Duodenal mucosa (tissue), 2 donors: ENCODE data around the gene FRYL.

Experiments
- H3K27ac ChIP-seq: one replicate; pipeline ENCODE4 v1.7.0; 2013; ENCODE audit warnings: low read depth, low read length
- H3K27me3 ChIP-seq, 2 donors: one replicate each; pipeline ENCODE4 v1.7.0; 2013; ENCODE audit warnings: low read length in 2 of 2, control low read depth in 1 of 2; ENCODE audit not compliant: insufficient read depth in 2 of 2, control insufficient read depth in 1 of 2
- H3K36me3 ChIP-seq, 2 donors: one replicate each; pipeline ENCODE4 v1.7.0; 2013; ENCODE audit warnings: low read length in 2 of 2, control low read depth in 1 of 2; ENCODE audit not compliant: insufficient read depth in 2 of 2, control insufficient read depth in 1 of 2
- H3K4me1 ChIP-seq, 2 donors: one replicate each; pipeline ENCODE4 v1.7.0; 2013; ENCODE audit warnings: low read length in 2 of 2, control low read depth in 1 of 2; ENCODE audit not compliant: insufficient read depth in 2 of 2, control insufficient read depth in 1 of 2
- H3K4me3 ChIP-seq, 2 donors: one replicate each; pipeline ENCODE4 v1.7.0; 2013; ENCODE audit warnings: low read length in 2 of 2, low read depth in 1 of 2
- H3K9ac ChIP-seq, 2 donors: one replicate each; pipeline ENCODE4 v1.7.0; 2013; ENCODE audit warnings: low read length in 2 of 2, low read depth in 1 of 2
- H3K9me3 ChIP-seq, 2 donors: one replicate each; pipeline ENCODE4 v1.7.0; 2013; ENCODE audit warnings: low read length in 2 of 2, control low read depth in 1 of 2; ENCODE audit not compliant: control insufficient read depth in 1 of 2

FRYL gene

DNA sequence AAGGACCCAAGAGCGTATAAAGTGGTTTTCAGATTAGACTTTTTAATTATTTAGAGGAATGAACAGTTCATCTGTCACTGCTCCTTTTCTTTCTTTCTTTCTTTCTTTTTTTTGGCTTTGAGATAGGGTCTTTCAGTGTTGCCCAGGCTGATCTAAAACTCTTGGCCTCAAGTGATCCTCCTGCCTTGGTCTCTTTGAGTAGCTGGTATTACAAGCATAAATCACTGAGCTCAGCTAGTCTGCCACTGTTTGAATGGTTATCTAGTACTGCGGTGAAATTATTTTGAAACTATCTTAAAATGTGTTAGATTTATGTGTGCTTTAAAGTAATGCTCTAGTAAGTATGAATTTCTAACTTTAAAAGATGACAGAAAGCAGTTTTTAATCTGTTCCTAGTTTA lies 6.5 kb upstream of the FRYL start:
- Histone ChIP-seq H3K4me1 (peaks cover 0 to 2% of the 10 kb centered on the region in 2 donors), H3K9me3 (no peaks in the 10 kb centered on the region), H3K9ac (no peak overlapping the region), H3K36me3 (no peaks in the 10 kb centered on the region), H3K27me3 (no peaks in the 10 kb centered on the region), H3K4me3 (no peak overlapping the region), H3K27ac (no peak overlapping the region)

GRCh38 chr4:48785302-48785701 lies 5.2 kb upstream of the FRYL start:
- Histone ChIP-seq H3K36me3 (no peaks in the 10 kb centered on the region), H3K27me3 (no peaks in the 10 kb centered on the region), H3K4me3 (no peak overlapping the region), H3K27ac (no peak overlapping the region), H3K9ac (no peak overlapping the region), H3K4me1 (peaks cover 5 to 9% of the 10 kb centered on the region in 2 donors), H3K9me3 (no peaks in the 10 kb centered on the region)

DNA sequence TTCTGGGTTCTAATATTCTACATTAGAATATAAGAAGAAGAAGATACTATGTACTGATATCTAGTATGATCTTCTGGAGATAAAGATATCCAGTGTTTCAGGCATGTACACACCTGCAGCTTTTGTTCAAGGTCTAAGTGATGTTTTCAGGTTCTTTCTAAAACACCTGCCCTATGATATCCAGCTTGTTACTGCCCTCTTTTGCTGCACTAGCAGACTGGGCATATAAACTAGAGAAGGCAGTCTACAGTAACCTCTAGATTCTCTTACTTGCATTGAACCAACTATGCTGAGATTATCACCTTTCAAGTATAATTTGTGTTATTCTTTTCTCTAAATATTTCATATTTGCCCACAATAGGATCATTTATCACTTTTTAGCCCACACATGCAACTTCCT lies 1.9 kb upstream of the FRYL start:
- H3K4me3 ChIP-seq: no peak overlapping the region
- H3K27me3 ChIP-seq: no peaks in the 10 kb centered on the region
- no peaks in the 10 kb centered on the region for H3K9me3 ChIP-seq
- no peak overlapping the region for H3K9ac ChIP-seq
- no peak overlapping the region for H3K27ac ChIP-seq
- no peaks in the 10 kb centered on the region for H3K36me3 ChIP-seq
- H3K4me1 ChIP-seq: peaks cover 18 to 19% of the 10 kb centered on the region in 2 donors

GRCh38 chr4:48780865-48781214 lies 761 bp upstream of the FRYL start:
- peak overlapping the region; percentile 67 to 69 for H3K9ac ChIP-seq
- no peaks in the 10 kb centered on the region for H3K27me3 ChIP-seq
- H3K4me3 ChIP-seq: peak overlapping the region; percentile 74 to 81
- no peaks in the 10 kb centered on the region for H3K9me3 ChIP-seq
- H3K36me3 ChIP-seq: no peaks in the 10 kb centered on the region
- peaks cover 20 to 24% of the 10 kb centered on the region in 2 donors for H3K4me1 ChIP-seq
- peak overlapping the region; percentile 71 for H3K27ac ChIP-seq

GRCh38 chr4:48779095-48779997 lies 733 bp downstream of the FRYL start:
- Histone ChIP-seq H3K27me3 (no peaks in the 10 kb centered on the region), H3K9ac (peak overlapping the region; percentile 77 to 93), H3K4me3 (peak overlapping the region; percentile 84 to 90), H3K36me3 (no peaks in the 10 kb centered on the region), H3K27ac (peak overlapping the region; percentile 93), H3K4me1 (peaks cover 20 to 24% of the 10 kb centered on the region in 2 donors), H3K9me3 (no peaks in the 10 kb centered on the region)

DNA sequence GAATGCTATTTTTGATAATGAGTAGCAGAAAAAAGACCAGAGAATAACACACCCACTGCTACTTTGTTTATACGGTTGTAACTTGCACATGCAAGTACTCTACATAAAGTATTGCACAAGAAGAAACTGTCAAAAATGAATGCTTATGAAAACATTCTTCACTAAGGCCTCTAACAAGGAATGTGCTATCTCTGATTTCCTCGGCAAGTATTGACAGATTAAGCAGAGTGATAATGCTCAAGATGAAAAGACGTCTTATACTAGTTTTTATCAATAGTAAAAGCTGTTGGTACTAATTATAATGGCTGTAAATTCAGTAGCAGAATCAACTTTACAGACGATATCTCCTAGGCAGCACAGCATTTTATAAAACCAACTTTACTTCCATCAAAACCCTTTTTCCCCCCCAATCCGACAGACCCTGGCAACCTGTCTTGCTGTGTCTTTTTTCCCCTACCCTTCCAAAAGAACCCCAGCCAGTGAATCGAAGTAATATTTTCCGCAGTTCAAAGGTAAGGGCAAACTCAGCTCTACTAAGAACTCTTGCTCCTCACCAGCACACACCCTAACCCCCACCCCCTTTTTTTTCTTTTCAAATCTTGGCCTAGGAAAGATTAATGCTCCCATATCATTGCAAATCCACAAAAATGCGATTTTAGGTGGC lies 1.5 kb downstream of the FRYL start:
- H3K9me3 ChIP-seq: no peaks in the 10 kb centered on the region
- peak overlapping the region; percentile 84 to 90 for H3K4me3 ChIP-seq
- H3K27me3 ChIP-seq: no peaks in the 10 kb centered on the region
- no peaks in the 10 kb centered on the region for H3K36me3 ChIP-seq
- H3K27ac ChIP-seq: peak overlapping the region; percentile 93
- peaks cover 20 to 25% of the 10 kb centered on the region in 2 donors for H3K4me1 ChIP-seq
- H3K9ac ChIP-seq: peak overlapping the region; percentile 77 to 93

GRCh38 chr4:48777739-48778138 lies 2.3 kb downstream of the FRYL start:
- H3K4me3 ChIP-seq: peak overlapping the region; percentile 84 to 90
- H3K4me1 ChIP-seq: peaks cover 20 to 33% of the 10 kb centered on the region in 2 donors
- H3K9ac ChIP-seq: peak overlapping the region in 1 of 2 donors; percentile 77
- H3K9me3 ChIP-seq: no peaks in the 10 kb centered on the region
- H3K27ac ChIP-seq: no peak overlapping the region
- no peaks in the 10 kb centered on the region for H3K27me3 ChIP-seq
- no peaks in the 10 kb centered on the region for H3K36me3 ChIP-seq

DNA sequence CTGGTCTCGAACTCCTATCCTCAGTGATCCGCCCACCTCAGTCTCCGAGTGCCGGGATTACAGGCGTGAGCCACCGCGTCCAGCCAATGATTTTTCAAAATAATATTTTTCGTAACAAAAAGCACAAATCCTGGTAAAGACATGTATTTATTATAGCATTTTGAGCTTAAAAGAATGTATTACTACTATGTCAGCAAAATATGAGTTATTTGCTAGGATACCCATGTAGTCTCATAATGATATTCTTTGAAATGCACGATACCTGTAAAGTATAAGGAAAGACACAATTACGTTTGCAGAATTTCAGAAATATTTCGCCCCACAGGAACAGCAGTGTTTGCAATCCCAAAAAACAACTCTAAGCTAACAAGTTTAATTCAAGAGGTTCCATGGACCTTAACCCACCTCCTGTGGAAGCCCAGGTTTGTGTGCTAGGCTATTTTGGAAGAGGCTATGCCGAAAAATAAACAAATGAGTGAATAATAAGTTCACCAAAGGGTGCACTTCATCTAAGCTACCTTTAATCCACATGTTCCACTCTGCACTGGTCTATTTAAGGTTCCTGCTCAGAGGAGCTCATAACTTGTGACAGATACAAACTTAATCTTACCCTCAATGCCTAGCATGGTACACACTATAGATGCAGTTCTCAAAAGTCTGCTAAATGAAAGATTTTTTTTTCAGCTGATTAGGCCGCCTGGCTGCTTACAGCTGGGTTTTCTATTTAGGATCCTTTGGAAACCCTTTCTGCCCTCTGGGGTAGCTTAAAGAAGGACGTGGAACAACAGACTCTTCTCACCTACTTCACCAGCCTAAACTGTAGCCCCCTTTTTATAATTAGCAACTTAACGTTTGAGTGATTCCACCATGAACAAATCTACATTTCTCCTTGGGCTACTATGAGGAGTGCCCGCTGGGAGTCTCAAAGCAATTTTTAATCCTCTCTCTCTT lies 5.0 kb downstream of the FRYL start:
- no peak overlapping the region for H3K9ac ChIP-seq
- H3K27ac ChIP-seq: no peak overlapping the region
- H3K36me3 ChIP-seq: no peaks in the 10 kb centered on the region
- peaks cover 13 to 28% of the 10 kb centered on the region in 2 donors for H3K4me1 ChIP-seq
- H3K4me3 ChIP-seq: no peak overlapping the region
- H3K27me3 ChIP-seq: no peaks in the 10 kb centered on the region
- no peaks in the 10 kb centered on the region for H3K9me3 ChIP-seq

- Histone ChIP-seq H3K4me3 (no peak overlapping the region), H3K9ac (no peak overlapping the region), H3K9me3 (no peaks in the 10 kb centered on the region), H3K27me3 (no peaks in the 10 kb centered on the region), H3K4me1 (peaks cover 8 to 21% of the 10 kb centered on the region in 2 donors), H3K27ac (no peak overlapping the region), H3K36me3 (no peaks in the 10 kb centered on the region)
Measured at GRCh38 chr4:48772556-48772955, 7.5 kb downstream of the FRYL start.
